Keratinocyte (primary cell): ENCODE results near the gene TRAPPC2L.

Experiments
- EZH2 ChIP-seq: IDR thresholded peaks from one replicate; pipeline ENCODE4 v1.6.1; 2012; ENCODE audit warnings: inconsistent platforms, mild to moderate bottlenecking, low read length, moderate library complexity
- TF ChIP-seq, protein P1 (sequence below), 3 experiments: IDR thresholded peaks in 1 of 3; conservative IDR thresholded peaks in 1 of 3; optimal IDR thresholded peaks in 1 of 3; 2 replicates in 2 of 3; 3 replicates in 1 of 3; pipeline versions ENCODE3 to v1.5.1; 2011; ENCODE audit warnings: low read length in 3 of 3, mild to moderate bottlenecking in 3 of 3, moderate library complexity in 2 of 3, control low read depth in 1 of 3, inconsistent platforms in 1 of 3; ENCODE audit not compliant: insufficient read depth in 2 of 3; ENCODE audit errors: extremely low read depth in 1 of 3

DNA sequence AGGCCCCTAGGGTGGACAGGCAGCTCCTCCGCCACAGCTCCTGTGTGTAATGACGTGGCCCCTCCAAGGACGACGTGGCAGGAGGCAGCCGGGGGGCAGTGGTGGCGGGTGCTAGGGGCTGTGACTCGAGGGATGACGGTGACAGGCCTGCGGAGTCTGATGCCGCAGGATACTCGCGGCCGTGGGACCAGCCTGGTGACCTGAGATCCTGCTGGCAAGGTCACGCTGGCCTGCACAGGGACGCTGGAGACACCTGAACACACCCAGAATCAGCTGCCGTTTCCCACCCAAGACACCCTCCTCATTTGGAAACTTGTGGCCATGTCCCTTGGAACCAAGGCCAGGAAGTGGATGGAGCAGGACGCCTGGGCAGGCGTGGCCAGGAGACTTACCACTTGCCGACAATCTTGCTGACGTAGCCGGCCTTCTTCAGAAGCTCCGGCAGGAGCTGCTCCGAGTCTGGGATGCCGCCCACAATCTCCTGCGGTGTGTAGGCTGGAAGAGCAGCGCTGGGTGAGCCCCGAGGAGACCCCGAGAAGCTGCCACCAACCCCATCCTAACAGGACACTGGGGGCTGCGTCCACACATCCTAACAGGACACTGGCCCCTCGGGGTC lies 16.2 kb upstream of the TRAPPC2L start:
- TF ChIP-seq, protein P1, sequence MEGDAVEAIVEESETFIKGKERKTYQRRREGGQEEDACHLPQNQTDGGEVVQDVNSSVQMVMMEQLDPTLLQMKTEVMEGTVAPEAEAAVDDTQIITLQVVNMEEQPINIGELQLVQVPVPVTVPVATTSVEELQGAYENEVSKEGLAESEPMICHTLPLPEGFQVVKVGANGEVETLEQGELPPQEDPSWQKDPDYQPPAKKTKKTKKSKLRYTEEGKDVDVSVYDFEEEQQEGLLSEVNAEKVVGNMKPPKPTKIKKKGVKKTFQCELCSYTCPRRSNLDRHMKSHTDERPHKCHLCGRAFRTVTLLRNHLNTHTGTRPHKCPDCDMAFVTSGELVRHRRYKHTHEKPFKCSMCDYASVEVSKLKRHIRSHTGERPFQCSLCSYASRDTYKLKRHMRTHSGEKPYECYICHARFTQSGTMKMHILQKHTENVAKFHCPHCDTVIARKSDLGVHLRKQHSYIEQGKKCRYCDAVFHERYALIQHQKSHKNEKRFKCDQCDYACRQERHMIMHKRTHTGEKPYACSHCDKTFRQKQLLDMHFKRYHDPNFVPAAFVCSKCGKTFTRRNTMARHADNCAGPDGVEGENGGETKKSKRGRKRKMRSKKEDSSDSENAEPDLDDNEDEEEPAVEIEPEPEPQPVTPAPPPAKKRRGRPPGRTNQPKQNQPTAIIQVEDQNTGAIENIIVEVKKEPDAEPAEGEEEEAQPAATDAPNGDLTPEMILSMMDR (optimal IDR thresholded peaks at IDR 0.05 in 1 of 3, IDR thresholded peaks at IDR 0.05 in 1 of 3, conservative IDR thresholded peaks at IDR 0.05 in 1 of 3; ENCODE audit: extremely low read depth in 1 of 3, insufficient read depth in 2 of 3, low read length in 3 of 3) = no peak
- TF ChIP-seq EZH2 = no peak
